Progenitor cell of endocrine pancreas (in vitro differentiated cells): ENCODE results near the gene EEFSEC. TPM values are rescaled to one million over a fixed set of nuclear protein-coding genes. Genes with fewer than 3 reads are reported as not detected.

Source experiments
- DNase-seq: peaks from one replicate; pipeline ENCODE4 v3.0.0; 2021; ENCODE audit warnings: low spot score; ENCODE audit not compliant: unreplicated experiment
- H3K27ac Mint-ChIP-seq: 2 replicates; pipeline ENCODE4 v1.8.0; 2021; ENCODE audit warnings: mild to moderate bottlenecking, moderate library complexity, mixed read lengths
- H3K27me3 Mint-ChIP-seq: 2 replicates; pipeline ENCODE4 v1.8.0; 2021; ENCODE audit warnings: mixed read lengths
- H3K36me3 Mint-ChIP-seq: 2 replicates; pipeline ENCODE4 v1.8.0; 2022; ENCODE audit warnings: mixed read lengths; ENCODE audit not compliant: insufficient read depth
- H3K4me1 Mint-ChIP-seq: 2 replicates; pipeline ENCODE4 v1.8.0; 2021; ENCODE audit warnings: low read depth, mixed read lengths
- H3K4me3 Mint-ChIP-seq: 2 replicates; pipeline ENCODE4 v1.8.0; 2021; ENCODE audit warnings: low read depth, mild to moderate bottlenecking, moderate library complexity, mixed read lengths
- H3K9me3 Mint-ChIP-seq: 2 replicates; pipeline ENCODE4 v1.8.0; 2021; ENCODE audit warnings: low read depth, mixed read lengths
- CTCF ChIP-seq: fragments of 200-600 bp; sonication (generic); IDR thresholded peaks from one replicate; pipeline ENCODE4 v1.5.0; 2021; ENCODE audit warnings: antibody characterized with exemption, mild to moderate bottlenecking; ENCODE audit not compliant: unreplicated experiment
- total RNA-seq: library from RNA; stranded (reverse); gene quantifications from 2 replicates; pipeline ENCODE4 v1.2.1, GENCODE V29; 2021

The EEFSEC gene
- total RNA-seq, 1 donor from 2014 or later = 11.8 TPM

DNA sequence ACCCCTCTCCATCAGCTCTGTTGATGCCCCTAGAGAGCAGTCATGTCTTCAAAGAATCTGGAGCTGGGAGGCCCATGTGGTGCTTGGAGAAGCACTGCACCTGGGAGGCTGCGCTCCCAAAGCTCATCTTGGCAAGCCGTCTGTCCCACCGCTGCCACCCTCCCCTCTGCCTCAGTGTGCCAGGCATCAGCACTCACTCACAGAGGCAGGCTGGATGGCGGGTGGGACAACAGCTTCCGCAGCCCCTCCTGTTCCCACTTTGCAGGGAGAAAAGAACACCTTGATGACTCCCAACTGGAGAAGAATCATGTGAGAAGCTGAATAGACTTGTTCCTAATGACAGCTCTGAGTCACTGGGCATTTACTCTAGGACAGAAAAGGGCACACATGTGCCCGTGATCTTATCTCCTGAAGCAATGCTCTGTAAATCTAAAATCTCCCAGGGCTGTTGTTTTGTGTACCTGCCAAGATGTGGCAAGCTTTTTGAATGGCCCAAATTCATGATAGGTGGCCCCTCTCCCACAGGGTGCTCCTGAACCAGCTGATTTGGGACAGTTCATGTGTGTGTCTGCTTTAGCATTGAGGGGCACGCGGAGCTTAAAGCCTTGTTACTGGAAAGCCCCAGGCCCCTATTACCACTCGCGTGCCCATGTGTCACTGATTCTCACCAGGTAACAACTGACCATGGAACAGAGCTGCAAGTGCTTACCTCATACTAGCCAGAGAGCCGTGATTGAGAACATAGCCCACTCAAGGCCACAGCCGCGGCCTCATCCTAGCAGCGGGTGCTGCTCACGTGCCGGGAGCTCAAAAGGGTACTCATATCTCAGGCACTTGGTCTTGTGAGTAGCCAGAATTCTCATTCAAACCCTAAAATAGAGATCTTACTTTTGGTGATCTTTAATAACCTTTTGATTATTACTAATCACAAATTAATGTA, 209.0 kb downstream of the EEFSEC start:
- peaks cover 10% of the 10 kb centered on the region for H3K4me1 Mint-ChIP-seq
- no peak overlapping the region for H3K4me3 Mint-ChIP-seq
- no peak overlapping the region for H3K27ac Mint-ChIP-seq
- TF ChIP-seq CTCF = no peak
- DNase-seq = no peak
- H3K9me3 Mint-ChIP-seq = no peaks in the 10 kb centered on the region
- peaks cover 3% of the 10 kb centered on the region for H3K36me3 Mint-ChIP-seq
- H3K27me3 Mint-ChIP-seq = peaks cover 9% of the 10 kb centered on the region

DNA sequence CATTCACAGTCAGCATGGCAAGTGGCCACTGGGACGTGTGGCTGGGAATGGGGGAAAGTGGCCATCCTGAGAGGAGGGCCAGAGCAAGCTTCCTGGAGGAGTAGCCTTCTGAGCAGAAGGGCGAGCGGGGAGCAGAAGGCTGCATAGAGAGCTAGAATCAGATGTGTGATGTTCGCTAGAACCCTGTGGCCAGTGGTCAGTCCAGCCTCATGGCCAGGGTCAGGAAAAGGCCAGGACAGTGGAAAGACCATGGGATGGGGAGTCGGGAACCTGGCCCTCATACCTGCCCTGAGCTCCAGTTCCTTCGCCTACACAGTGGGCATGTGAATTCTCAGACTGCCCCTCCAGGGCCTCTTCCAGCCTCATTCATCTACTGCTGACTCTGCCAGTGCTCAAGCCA, 211.0 kb downstream of the EEFSEC start:
- peaks cover 10% of the 10 kb centered on the region for H3K4me1 Mint-ChIP-seq
- peaks cover 3% of the 10 kb centered on the region for H3K27me3 Mint-ChIP-seq
- no peaks in the 10 kb centered on the region for H3K9me3 Mint-ChIP-seq
- H3K27ac Mint-ChIP-seq = no peak overlapping the region
- no peak for TF ChIP-seq CTCF
- no peak overlapping the region for H3K4me3 Mint-ChIP-seq
- H3K36me3 Mint-ChIP-seq = no peaks in the 10 kb centered on the region
- no peak for DNase-seq

DNA sequence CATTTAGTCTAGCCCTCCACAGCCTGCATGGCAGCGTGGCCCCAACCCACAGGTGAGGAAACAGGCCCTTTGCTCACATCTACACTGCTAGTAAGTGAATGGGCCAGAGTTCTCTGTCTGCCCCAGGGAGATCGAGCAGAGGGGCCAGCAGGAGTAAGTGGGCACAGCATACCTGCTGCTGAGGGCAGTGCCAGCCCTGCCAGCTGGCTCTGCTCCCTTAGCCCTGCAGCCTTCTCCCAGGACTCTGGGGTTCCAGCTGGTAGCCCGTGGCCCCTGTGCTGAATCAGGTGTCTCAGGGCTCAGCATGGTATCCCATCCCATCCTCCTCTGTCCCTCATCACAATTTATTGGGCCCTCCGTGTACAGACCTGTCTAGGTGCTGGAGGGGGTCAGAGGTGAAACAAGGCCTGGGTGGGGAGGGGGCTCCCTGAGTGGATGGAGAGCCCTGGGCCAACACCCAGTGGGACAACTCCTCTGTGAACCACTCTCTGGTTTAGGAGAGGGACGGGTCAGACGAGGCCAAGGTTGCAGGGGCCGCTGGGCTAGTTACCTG, 211.6 kb downstream of the EEFSEC start:
- no peak for TF ChIP-seq CTCF
- Mint-ChIP-seq H3K27me3 (peaks cover 3% of the 10 kb centered on the region), H3K27ac (no peak overlapping the region), H3K9me3 (no peaks in the 10 kb centered on the region), H3K4me1 (peaks cover 10% of the 10 kb centered on the region), H3K36me3 (no peaks in the 10 kb centered on the region), H3K4me3 (no peak overlapping the region)
- no peak for DNase-seq

DNA sequence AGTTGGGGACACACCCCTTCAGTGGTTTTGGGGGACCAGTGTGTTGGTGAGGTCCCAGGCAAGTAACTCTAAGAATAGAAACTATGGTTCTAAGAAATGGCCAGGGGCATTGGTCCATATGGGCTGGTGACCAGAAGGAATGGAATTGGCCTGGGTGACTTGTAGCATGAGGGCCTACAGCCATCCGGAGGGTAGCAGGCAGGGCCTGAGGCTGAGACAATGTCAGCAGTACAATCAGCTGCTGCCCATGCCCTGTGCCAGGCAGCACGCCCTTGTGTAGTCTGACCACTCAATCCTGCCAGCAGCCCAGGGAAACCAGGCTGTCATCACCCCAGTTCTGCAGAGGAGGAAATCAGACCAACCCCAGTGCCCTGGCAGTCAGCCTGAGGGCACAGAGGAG, 212.9 kb downstream of the EEFSEC start:
- Mint-ChIP-seq H3K4me3 (no peak overlapping the region), H3K4me1 (peaks cover 4% of the 10 kb centered on the region), H3K27ac (no peak overlapping the region), H3K27me3 (peaks cover 6% of the 10 kb centered on the region), H3K9me3 (no peaks in the 10 kb centered on the region), H3K36me3 (no peaks in the 10 kb centered on the region)
- no peak for DNase-seq
- no peak for TF ChIP-seq CTCF

DNA sequence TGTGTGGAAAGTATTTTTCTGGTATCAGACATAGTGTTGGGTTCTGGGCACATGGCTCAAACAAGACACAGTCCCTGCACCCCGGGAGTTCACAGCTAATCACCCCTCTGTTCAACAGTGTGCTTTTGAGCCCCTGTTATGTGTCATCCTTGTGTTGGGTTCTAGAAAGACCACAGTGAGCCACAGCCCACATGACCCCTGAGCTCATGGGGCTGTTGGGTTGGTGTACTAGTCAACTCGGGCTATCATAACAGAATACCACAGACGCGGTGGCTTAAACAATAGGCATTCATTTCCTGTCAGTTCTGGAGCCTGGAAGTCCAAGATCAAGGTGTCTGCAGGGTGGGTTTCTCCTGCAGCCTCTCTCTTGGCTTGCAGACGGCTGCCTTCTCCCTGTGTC, 213.4 kb downstream of the EEFSEC start:
- no peaks in the 10 kb centered on the region for H3K9me3 Mint-ChIP-seq
- H3K27me3 Mint-ChIP-seq = peaks cover 6% of the 10 kb centered on the region
- H3K36me3 Mint-ChIP-seq = no peaks in the 10 kb centered on the region
- H3K27ac Mint-ChIP-seq = no peak overlapping the region
- peaks cover 4% of the 10 kb centered on the region for H3K4me1 Mint-ChIP-seq
- TF ChIP-seq CTCF = no peak
- no peak for DNase-seq
- H3K4me3 Mint-ChIP-seq = no peak overlapping the region
